Naive thymus-derived CD4-positive, alpha-beta T cell (primary cell): ENCODE measurements around the gene ARHGEF33. TPM values are rescaled to one million over a fixed set of nuclear protein-coding genes. Genes with fewer than 3 reads are reported as not detected.

Experiments
- ATAC-seq: fragments of 150-1000 bp; cut with Tn5 transposase; 2 replicates; pipeline ENCODE4 v1.10.0; 2021; ENCODE audit warnings: mild to moderate bottlenecking, moderate library complexity
- CTCF ChIA-PET: fragments of 350-600 bp; sonication (Branson Sonifier 250); formaldehyde crosslinking; loops from one replicate; lab custom pipeline; 2021; ENCODE audit warnings: antibody characterized with exemption; lab: Charles Lee
- POLR2A ChIA-PET: fragments of 350-600 bp; sonication (Branson Sonifier 250); formaldehyde crosslinking; loops from one replicate; lab custom pipeline; 2021; ENCODE audit warnings: antibody characterized with exemption, inconsistent platforms; lab: Charles Lee
- DNase-seq, 9 donors: peaks; one replicate each; pipeline versions ENCODE4 v3.0.0 to v3.0.0-alpha.2; 2020 to 2022; ENCODE audit warnings: mixed read lengths in 1 of 9
- H3K27ac ChIP-seq: one replicate; pipeline ENCODE4 v1.7.0; 2013; ENCODE audit warnings: mild to moderate bottlenecking, low read depth, low read length, moderate library complexity
- H3K27me3 ChIP-seq, 2 donors: one replicate each; pipeline ENCODE4 v1.7.0; 2013; ENCODE audit warnings: low read length in 2 of 2, mild to moderate bottlenecking in 2 of 2, moderate library complexity in 2 of 2; ENCODE audit not compliant: control insufficient read depth in 2 of 2, insufficient read depth in 2 of 2
- H3K36me3 ChIP-seq, 3 experiments: 1 replicate in 2 of 3; 2 replicates in 1 of 3; pipeline ENCODE4 v1.7.0; 2013; ENCODE audit warnings: low read length in 3 of 3, mild to moderate bottlenecking in 3 of 3, moderate library complexity in 1 of 3; ENCODE audit not compliant: insufficient read depth in 3 of 3, control insufficient read depth in 2 of 3
- H3K4me1 ChIP-seq, 2 donors: one replicate each; pipeline ENCODE4 v1.7.0; 2013; ENCODE audit warnings: low read length in 2 of 2, mild to moderate bottlenecking in 2 of 2, moderate library complexity in 1 of 2; ENCODE audit not compliant: control insufficient read depth in 2 of 2, insufficient read depth in 2 of 2
- H3K4me3 ChIP-seq: 2 replicates; pipeline ENCODE4 v1.7.0; 2013; ENCODE audit warnings: mild to moderate bottlenecking, low read length
- H3K9me3 ChIP-seq, 3 experiments: 1 replicate in 2 of 3; 2 replicates in 1 of 3; pipeline ENCODE4 v1.7.0; 2013; ENCODE audit warnings: low read length in 3 of 3; ENCODE audit not compliant: control insufficient read depth in 2 of 3
- H3K27ac Mint-ChIP-seq, 9 donors: one replicate each; pipeline ENCODE4 v1.8.0; 2020 to 2022; ENCODE audit warnings: mixed read lengths in 9 of 9, mild to moderate bottlenecking in 8 of 9, moderate library complexity in 5 of 9, inconsistent platforms in 2 of 9
- H3K27me3 Mint-ChIP-seq, 5 donors: one replicate each; pipeline ENCODE4 v1.8.0; 2021 to 2022; ENCODE audit warnings: mixed read lengths in 5 of 5, mild to moderate bottlenecking in 1 of 5
- H3K36me3 Mint-ChIP-seq, 5 donors: one replicate each; pipeline ENCODE4 v1.8.0; 2020 to 2022; ENCODE audit warnings: mixed read lengths in 5 of 5, mild to moderate bottlenecking in 3 of 5, inconsistent platforms in 1 of 5
- H3K4me1 Mint-ChIP-seq, 7 donors: one replicate each; pipeline ENCODE4 v1.8.0; 2020 to 2022; ENCODE audit warnings: mixed read lengths in 7 of 7, mild to moderate bottlenecking in 3 of 7, inconsistent platforms in 1 of 7
- H3K4me3 Mint-ChIP-seq, 10 donors: one replicate each; pipeline ENCODE4 v1.8.0; 2020 to 2022; ENCODE audit warnings: mild to moderate bottlenecking in 10 of 10, mixed read lengths in 10 of 10, moderate library complexity in 6 of 10, inconsistent platforms in 2 of 10
- H3K9me3 Mint-ChIP-seq, 11 donors: one replicate each; pipeline ENCODE4 v1.8.0; 2020 to 2022; ENCODE audit warnings: mixed read lengths in 11 of 11, mild to moderate bottlenecking in 4 of 11, inconsistent platforms in 1 of 11, moderate library complexity in 1 of 11
- intact Hi-C, 2 donors: fragments of 100-400 bp; cut with micrococcal nuclease; formaldehyde crosslinking; loops; one replicate each; pipeline ENCODE4 v1.15.1; 2023
- polyA plus RNA-seq, 2 donors: library from polyadenylated mRNA; unstranded; fragments of 300-500 nt; fragmentation: Illumina TruSeq; gene quantifications; one replicate each; pipeline ENCODE4 v1.2.3, GENCODE V29; 2021
- total RNA-seq, 6 experiments: library from RNA in 5 of 6; stranded (reverse) in 5 of 6; gene quantifications; 1 replicate in 5 of 6; 2 replicates in 1 of 6; pipeline ENCODE4 v1.2.3 and lab custom pipeline; 2021 to 2026

Gene ARHGEF33
- total and polyA plus RNA-seq, 7 experiments from 2014 or later: 0.11 to 0.84 (median 0.69) TPM; not detected in 4

- ATAC-seq (no peak), DNase-seq (no peak)
- Mint-ChIP-seq H3K27ac (no peak overlapping the region), H3K9me3 (peaks cover 6 to 32% (median 17%) of the 10 kb centered on the region in 11 donors), H3K36me3 (peaks cover 13 to 50% (median 42%) of the 10 kb centered on the region in 5 donors), H3K27me3 (no peaks in the 10 kb centered on the region), H3K4me1 (peaks cover 15 to 46% (median 34%) of the 10 kb centered on the region in 7 donors), H3K4me3 (no peak overlapping the region)
- peaks cover 0 to 4% (median 0%) of the 10 kb centered on the region in 3 experiments for H3K9me3 ChIP-seq
- peaks cover 0 to 6% (median 5%) of the 10 kb centered on the region in 3 experiments for H3K36me3 ChIP-seq
- no peak overlapping the region for H3K4me3 ChIP-seq
- CTCF ChIA-PET: no interaction called here
- intact Hi-C loops: loop anchor here (10.0 kb wide), 3 partner anchors 207 to 563 kb away; partner anchors contain the start of genes GALM (in 1 of the 2), MAP4K3 (in 1 of the 2) and SOS1 (in 1 of the 2)
- H3K27me3 ChIP-seq: no peaks in the 10 kb centered on the region
- H3K4me1 ChIP-seq: peaks cover 9 to 13% of the 10 kb centered on the region in 2 donors
- H3K27ac ChIP-seq: no peak overlapping the region
- POLR2A ChIA-PET: no interaction called here
Measured at GRCh38 chr2:38871432-38871831, 18.2 kb upstream of the ARHGEF33 start.

- ATAC-seq (no peak), DNase-seq (no peak)
- no peak overlapping the region for H3K27ac ChIP-seq
- H3K4me1 ChIP-seq: peaks cover 11 to 14% of the 10 kb centered on the region in 2 donors
- ChIA-PET CTCF (no interaction called here), POLR2A (interaction anchor here (0.6 to 1.2 kb wide), 2 partner anchors 67 to 122 kb away, joined by 4 read pairs; partner anchors contain the start of gene SRSF7)
- H3K4me3 ChIP-seq: no peak overlapping the region
- H3K27me3 ChIP-seq: no peaks in the 10 kb centered on the region
- Mint-ChIP-seq H3K9me3 (peaks cover 6 to 32% (median 17%) of the 10 kb centered on the region in 11 donors), H3K4me3 (peak overlapping the region in 4 of 10 donors; percentile 5 to 21 (median 9)), H3K36me3 (peaks cover 9 to 35% (median 30%) of the 10 kb centered on the region in 5 donors), H3K27ac (peak overlapping the region in 1 of 9 donors; percentile 62), H3K4me1 (peaks cover 17 to 53% (median 37%) of the 10 kb centered on the region in 7 donors), H3K27me3 (no peaks in the 10 kb centered on the region)
- intact Hi-C loops: loop anchor here (2.0 to 10.0 kb wide), 5 partner anchors 123 to 561 kb away; partner anchors contain the start of genes GALM (in 1 of the 2), MAP4K3 (in 1 of the 2), SOS1 (in 1 of the 2) and SRSF7 (in 1 of the 2)
- peaks cover 0 to 5% (median 0%) of the 10 kb centered on the region in 3 experiments for H3K36me3 ChIP-seq
- peaks cover 0 to 4% (median 0%) of the 10 kb centered on the region in 3 experiments for H3K9me3 ChIP-seq
Measured at GRCh38 chr2:38873763-38874162, 15.9 kb upstream of the ARHGEF33 start.

- intact Hi-C loops: loop anchor here (1.0 to 10.0 kb wide), 7 partner anchors 97 to 560 kb away; partner anchors contain the start of genes GALM (in 1 of the 2), GEMIN6 (in 1 of the 2), MAP4K3 (in 1 of the 2) and SOS1 (in 1 of the 2)
- H3K27ac ChIP-seq: peak overlapping the region; percentile 69
- DNase-seq: no peak
- no peaks in the 10 kb centered on the region for H3K27me3 ChIP-seq
- H3K9me3 Mint-ChIP-seq: peaks cover under 1 to 21% (median 9%) of the 10 kb centered on the region in 11 donors
- peaks cover 15 to 49% (median 33%) of the 10 kb centered on the region in 7 donors for H3K4me1 Mint-ChIP-seq
- ChIA-PET CTCF (no interaction called here), POLR2A (interaction anchor here (0.7 kb wide), 1 partner anchor 35 kb away, joined by 6 read pairs; no protein-coding TSS in a partner anchor)
- H3K36me3 Mint-ChIP-seq: peaks cover 5 to 25% (median 17%) of the 10 kb centered on the region in 5 donors
- peak overlapping the region; percentile 91 for H3K4me3 ChIP-seq
- ATAC-seq: no peak
- no peaks in the 10 kb centered on the region for H3K27me3 Mint-ChIP-seq
- H3K36me3 ChIP-seq: peaks cover 0 to 5% (median 0%) of the 10 kb centered on the region in 3 experiments
- peak overlapping the region; percentile 94 to 100 (median 96) for H3K4me3 Mint-ChIP-seq
- peaks cover 11 to 14% of the 10 kb centered on the region in 2 donors for H3K4me1 ChIP-seq
- peak overlapping the region; percentile 82 to 99 (median 95) for H3K27ac Mint-ChIP-seq
- H3K9me3 ChIP-seq: peaks cover 0 to 2% (median 0%) of the 10 kb centered on the region in 3 experiments
Measured at GRCh38 chr2:38875227-38875575, 14.5 kb upstream of the ARHGEF33 start.

GRCh38 chr2:38875576-38876367 is 13.9 kb upstream of the ARHGEF33 start, which contains the start of the genes DHX57 and MORN2:
Gene DHX57 (minus strand): TSS chr2:38875934. CDS start chr2:38868405, 7,529 bp downstream.
Gene MORN2 (plus strand): TSS chr2:38875976.
- intact Hi-C loops: loop anchor here (1.0 to 10.0 kb wide), 8 partner anchors 97 to 559 kb away; partner anchors contain the start of genes GEMIN6 (in 2 of the 2), GALM (in 1 of the 2), MAP4K3 (in 1 of the 2) and SOS1 (in 1 of the 2)
- peak within 1 kb of the TSS; percentile 91 for H3K4me3 ChIP-seq

GRCh38 chr2:38876407-38876806 is 13.3 kb upstream of the ARHGEF33 start:
- Histone ChIP-seq H3K4me3 (peak overlapping the region; percentile 91), H3K27ac (no peak overlapping the region), H3K36me3 (peaks cover 0 to 5% (median 0%) of the 10 kb centered on the region in 3 experiments), H3K27me3 (no peaks in the 10 kb centered on the region), H3K4me1 (peaks cover 11 to 14% of the 10 kb centered on the region in 2 donors), H3K9me3 (no peaks in the 10 kb centered on the region)
- Mint-ChIP-seq H3K4me3 (peak overlapping the region; percentile 94 to 100 (median 96)), H3K27me3 (no peaks in the 10 kb centered on the region), H3K4me1 (peaks cover 12 to 46% (median 32%) of the 10 kb centered on the region in 7 donors), H3K9me3 (peaks cover 0 to 15% (median 7%) of the 10 kb centered on the region in 11 donors), H3K36me3 (peaks cover 1 to 18% (median 12%) of the 10 kb centered on the region in 5 donors), H3K27ac (peak overlapping the region; percentile 82 to 99 (median 95))
- DNase-seq (no peak), ATAC-seq (no peak)
- ChIA-PET CTCF (no interaction called here), POLR2A (interaction anchor here (0.9 to 1.0 kb wide), 3 partner anchors 10 to 135 kb away, joined by 3 read pairs; no protein-coding TSS in a partner anchor)
- intact Hi-C loops: loop anchor here (2.0 to 10.0 kb wide), 5 partner anchors 98 to 558 kb away; partner anchors contain the start of genes GALM (in 1 of the 2), GEMIN6 (in 1 of the 2), MAP4K3 (in 1 of the 2) and SOS1 (in 1 of the 2)

More at GRCh38 chr2:38875576-38876367, 13.9 kb upstream of the ARHGEF33 start, which contains the start of the genes DHX57 and MORN2:
- Histone ChIP-seq H3K27me3 (no peaks in the 10 kb centered on the region), H3K4me1 (peaks cover 11 to 14% of the 10 kb centered on the region in 2 donors), H3K9me3 (no peaks in the 10 kb centered on the region), H3K36me3 (peaks cover 0 to 5% (median 0%) of the 10 kb centered on the region in 3 experiments), H3K27ac (peak within 1 kb of the TSS; percentile 69)
- Mint-ChIP-seq H3K9me3 (peaks cover 0 to 18% (median 7%) of the 10 kb centered on the region in 11 donors), H3K4me1 (peaks cover 13 to 48% (median 32%) of the 10 kb centered on the region in 7 donors), H3K4me3 (peak within 1 kb of the TSS; percentile 94 to 100 (median 96)), H3K36me3 (peaks cover 4 to 23% (median 15%) of the 10 kb centered on the region in 5 donors), H3K27me3 (no peaks in the 10 kb centered on the region), H3K27ac (peak within 1 kb of the TSS; percentile 82 to 99 (median 95))
- ChIA-PET POLR2A (interaction anchor here (0.7 to 1.0 kb wide), 4 partner anchors 11 to 134 kb away, joined by 3 to 6 read pairs (median 3); no protein-coding TSS in a partner anchor), CTCF (no interaction called here)
- ATAC-seq: peak; percentile 98
- DNase-seq: peak; percentile 64 to 83 (median 79)
